NCI-H146 (cell line): ENCODE data around the gene SMPD1.
"Not testable (repeated sequence)": the region's sequence is repeated elsewhere in the genome, so short reads cannot be mapped to it uniquely, and the experiment has no call there.

Experiments used
- DNase-seq: peaks from one replicate; lab custom pipeline; 2025; lab: John Stamatoyannopoulos, UW

The SMPD1 gene

DNA sequence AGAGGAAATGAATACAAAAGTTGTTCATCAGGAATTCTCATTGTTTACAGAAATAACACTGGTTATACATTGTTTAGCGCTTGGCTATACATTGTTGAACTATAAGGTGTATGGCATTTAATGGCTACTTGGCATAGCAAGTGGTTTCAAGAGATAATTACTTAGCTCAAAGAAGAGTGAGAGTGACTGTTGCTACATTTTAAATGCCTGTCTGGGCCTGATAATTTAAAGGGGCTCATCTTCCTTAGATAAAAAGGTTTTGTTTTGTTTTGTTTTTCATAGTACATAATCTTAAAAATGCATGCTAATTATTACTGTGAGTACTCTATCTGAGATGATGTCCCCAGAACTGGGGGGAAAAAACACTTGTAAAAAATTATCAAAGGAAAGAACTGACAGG is 1.5 kb upstream of the SMPD1 start:
- no peak for DNase-seq

DNA sequence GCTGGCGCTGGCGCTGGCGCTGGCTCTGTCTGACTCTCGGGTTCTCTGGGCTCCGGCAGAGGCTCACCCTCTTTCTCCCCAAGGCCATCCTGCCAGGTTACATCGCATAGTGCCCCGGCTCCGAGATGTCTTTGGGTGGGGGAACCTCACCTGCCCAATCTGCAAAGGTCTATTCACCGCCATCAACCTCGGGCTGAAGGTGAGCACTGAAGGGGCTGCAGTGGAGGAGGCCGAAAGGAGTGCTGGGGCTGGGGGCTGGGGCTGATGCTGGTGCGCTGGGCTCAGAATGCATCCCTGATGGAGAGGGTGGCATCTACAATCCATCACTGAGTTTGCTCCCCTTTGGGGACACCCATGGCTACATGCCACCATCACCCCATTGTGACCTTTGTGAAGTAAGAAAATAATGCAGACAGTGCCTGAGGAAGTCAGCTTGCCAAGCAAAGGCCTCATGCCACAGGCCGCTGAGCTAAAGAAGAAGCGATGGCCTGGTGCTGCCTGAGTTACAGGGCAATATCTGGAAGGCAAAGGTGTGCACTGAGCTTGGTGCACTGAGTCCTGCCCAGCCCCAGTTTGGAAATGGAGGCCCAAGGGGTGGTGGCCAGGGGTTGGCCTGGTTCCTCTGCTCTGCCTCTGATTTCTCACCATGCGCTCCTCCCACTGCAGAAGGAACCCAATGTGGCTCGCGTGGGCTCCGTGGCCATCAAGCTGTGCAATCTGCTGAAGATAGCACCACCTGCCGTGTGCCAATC is 620 bp downstream of the SMPD1 start:
- DNase-seq = no peak

DNA sequence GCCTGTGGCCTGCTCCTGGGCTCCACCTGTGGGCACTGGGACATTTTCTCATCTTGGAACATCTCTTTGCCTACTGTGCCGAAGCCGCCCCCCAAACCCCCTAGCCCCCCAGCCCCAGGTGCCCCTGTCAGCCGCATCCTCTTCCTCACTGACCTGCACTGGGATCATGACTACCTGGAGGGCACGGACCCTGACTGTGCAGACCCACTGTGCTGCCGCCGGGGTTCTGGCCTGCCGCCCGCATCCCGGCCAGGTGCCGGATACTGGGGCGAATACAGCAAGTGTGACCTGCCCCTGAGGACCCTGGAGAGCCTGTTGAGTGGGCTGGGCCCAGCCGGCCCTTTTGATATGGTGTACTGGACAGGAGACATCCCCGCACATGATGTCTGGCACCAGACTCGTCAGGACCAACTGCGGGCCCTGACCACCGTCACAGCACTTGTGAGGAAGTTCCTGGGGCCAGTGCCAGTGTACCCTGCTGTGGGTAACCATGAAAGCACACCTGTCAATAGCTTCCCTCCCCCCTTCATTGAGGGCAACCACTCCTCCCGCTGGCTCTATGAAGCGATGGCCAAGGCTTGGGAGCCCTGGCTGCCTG is 1.4 kb downstream of the SMPD1 start:
- no peak for DNase-seq

DNA sequence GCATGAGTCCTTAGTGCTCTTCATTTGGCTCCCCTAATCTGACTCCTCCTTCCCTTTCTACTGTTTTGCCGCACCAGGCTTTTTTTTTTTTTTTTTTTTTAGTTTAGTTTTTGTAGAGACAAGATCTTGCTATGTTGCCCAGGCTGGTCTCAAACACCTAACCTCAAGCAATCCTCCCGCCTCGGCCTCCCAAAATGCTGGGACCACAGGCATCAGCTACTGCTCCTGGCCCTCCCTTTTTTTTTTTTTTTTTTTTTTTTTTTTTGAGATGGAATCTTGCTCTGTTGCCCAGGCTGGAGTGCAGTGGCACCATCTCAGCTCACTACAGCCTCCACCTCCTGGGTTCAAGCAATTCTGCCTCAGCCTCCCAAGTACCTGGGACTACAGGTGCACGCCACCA is 2.0 kb downstream of the SMPD1 start:
- DNase-seq = not testable (repeated sequence)

DNA sequence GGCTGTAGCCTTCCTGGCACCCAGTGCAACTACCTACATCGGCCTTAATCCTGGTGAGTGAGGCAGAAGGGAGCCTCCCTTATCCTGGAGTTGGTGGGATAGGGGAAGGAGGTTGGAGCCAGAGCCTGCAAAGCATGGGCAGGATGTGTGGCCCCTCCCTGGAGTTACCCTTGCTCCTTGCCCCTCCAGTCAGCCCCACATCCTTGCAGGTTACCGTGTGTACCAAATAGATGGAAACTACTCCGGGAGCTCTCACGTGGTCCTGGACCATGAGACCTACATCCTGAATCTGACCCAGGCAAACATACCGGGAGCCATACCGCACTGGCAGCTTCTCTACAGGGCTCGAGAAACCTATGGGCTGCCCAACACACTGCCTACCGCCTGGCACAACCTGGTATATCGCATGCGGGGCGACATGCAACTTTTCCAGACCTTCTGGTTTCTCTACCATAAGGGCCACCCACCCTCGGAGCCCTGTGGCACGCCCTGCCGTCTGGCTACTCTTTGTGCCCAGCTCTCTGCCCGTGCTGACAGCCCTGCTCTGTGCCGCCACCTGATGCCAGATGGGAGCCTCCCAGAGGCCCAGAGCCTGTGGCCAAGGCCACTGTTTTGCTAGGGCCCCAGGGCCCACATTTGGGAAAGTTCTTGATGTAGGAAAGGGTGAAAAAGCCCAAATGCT is 3.9 kb downstream of the SMPD1 start:
- DNase-seq = no peak

DNA sequence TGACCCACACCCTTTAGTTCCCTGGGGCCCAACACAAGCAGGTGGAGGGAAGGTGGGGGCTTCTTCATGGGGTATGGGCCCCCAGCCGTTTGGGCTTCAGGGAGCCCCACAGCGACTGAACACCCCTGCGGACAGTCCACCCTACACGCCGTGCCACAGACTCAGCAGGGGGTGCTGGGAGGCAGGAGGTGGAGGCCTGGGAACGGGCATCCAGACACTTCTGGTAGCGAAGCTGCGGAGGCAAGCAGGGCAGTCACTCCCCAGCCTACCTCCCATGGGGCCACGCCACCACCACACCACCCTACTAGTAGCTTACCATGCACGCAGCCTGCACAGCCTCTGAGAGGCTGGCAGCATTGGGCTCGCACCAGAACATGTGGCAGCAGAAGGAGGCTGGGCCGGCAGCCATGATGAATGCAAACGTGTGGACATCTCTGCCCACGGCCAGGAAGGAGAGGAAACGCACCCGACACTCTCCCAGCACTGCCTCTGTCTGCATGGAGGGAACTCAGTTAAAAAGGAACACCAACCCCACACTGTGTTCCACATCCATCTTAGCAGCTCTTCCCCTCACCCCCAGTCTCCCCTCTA is 5.3 kb downstream of the SMPD1 start:
- no peak for DNase-seq

DNA sequence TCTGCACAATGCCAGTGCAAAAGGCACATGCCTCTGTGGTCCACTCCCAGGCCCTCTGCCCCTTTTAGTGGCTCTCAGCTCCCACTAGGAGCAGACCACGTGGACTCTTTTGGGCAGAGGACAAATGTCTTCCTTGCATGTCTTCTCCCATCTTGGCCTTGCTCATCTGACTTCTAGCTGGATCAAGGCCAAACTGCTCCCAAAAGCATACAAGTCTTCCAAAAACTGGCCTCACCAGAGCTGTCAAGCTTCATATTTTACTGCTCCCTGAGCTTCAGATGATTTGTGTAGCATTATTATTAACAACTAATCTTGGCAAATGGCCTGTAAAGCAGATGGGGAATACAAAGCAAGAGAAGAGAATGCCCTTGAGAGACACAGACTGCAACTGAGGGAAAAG is 6.9 kb downstream of the SMPD1 start:
- DNase-seq = no peak

DNA sequence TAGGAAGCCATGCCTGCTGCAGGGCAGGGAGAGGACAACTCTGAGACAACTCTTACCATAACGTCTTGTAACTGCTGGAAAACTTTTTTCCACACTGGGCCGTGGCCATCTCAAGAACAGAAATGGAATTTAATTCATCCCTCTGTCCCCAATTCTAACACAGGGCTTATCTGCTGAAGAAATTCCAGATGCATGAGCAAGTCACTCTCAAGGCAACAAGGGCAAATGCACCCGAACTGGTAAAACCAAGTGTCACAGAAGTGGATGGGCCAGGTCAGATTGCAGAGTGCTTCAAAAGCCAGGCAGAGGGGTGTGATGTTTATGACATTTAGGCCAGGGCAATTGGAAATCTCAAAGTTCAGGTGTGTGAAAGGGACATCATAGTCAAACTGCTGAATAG is 7.4 kb downstream of the SMPD1 start:
- DNase-seq = no peak

DNA sequence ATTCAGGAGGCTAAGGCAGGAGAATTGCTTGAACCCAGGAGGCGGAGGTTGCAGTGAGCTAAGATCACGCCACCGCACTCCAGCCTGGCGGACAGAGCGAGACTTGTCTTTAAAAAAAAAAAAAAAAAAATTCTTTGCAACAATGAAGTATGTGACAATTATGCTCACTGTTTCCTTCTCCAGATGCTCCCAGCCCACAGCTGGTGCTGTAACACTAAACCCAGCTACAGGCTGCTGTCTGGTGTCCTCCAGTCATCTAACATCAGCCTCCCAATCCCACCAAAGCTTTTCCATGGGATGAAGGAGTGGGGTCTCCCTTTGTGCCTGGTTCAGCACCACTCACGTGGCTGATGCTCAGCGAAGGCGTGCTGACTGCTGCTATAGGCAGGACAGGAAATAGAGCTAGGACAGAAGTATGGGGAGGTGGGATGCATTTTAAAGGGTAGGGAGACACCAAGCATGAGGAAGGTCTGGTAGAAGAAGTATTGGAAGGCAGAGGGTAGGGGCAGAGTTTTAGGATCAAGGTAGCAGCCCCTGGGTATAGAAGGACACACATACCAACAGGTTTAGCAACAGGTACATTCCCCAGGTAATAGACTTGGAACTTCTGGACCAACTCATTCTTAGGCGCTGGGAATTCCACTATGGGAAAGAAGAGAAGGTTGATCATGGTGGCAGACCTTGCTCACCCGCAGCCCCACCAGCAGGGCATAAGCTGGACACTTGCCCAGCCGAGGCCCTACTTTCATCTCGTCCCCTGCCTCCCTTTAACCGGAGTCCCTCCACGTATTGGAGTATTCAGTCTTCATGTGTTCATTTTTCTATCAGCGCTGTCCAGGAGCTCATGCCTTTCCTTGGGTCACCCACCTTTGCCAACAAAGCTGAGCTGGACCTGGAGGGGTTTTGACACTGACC is 10.4 kb downstream of the SMPD1 start:
- no peak for DNase-seq

DNA sequence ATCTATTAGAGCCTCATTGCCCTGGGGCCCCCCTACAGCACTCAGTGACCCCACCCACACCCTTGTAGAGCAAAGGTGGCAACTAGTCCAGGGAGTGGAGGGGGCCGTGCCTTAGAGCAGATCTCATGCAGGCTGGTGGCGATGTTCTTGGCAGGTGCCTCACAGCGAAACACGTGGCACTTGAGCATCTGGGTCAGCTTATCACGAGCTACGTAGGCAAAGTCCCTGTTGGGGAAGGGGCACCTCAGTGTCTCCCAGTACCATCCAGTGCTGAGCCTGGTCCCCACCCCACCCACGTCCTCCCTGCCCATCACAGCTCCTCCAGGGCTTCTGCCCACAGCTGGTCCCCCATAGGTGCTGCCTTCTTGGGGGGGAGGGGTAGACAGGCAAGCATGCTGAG is 11.2 kb downstream of the SMPD1 start:
- DNase-seq = no peak

DNA sequence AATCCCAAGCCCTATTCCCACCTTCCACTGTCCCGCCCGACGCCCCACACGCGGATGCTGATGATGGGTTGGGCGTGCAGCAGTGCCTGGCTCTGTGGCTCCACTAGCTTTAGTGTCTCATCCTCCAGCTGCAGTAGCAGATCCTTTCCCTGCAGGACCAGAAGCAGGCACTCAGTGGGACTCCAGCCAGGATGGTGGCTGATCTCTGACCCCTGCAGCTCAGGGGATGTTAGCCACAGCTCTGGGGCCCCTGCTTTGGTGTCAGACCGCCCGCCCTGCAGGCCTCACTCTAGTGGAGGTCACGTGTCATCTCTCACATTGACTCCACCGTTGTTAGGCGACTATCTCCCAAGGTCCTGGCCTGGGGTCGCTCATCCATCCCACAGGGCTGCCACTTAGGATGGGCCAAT is 11.8 kb downstream of the SMPD1 start:
- no peak for DNase-seq

DNA sequence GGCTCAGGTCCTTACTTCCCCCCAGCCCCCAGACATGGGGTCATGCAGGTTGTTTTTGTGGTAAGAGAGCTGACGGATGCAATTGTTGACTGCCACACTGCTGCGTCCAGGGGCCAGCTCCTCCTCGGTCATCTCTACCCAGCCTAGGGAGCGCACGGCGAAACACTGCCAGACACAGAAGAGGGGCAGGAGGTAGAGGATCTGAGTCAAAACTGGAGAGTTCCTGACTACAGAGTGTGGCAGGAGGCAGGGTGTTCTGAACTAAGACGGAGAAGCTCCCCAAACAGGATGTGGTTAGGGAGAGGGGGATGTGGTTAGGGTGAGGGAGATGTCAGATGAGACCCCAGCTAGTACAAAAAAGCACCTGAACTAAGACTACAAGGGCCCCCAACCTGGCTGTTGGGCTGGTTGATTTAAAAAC is 12.3 kb downstream of the SMPD1 start:
- DNase-seq = no peak

DNA sequence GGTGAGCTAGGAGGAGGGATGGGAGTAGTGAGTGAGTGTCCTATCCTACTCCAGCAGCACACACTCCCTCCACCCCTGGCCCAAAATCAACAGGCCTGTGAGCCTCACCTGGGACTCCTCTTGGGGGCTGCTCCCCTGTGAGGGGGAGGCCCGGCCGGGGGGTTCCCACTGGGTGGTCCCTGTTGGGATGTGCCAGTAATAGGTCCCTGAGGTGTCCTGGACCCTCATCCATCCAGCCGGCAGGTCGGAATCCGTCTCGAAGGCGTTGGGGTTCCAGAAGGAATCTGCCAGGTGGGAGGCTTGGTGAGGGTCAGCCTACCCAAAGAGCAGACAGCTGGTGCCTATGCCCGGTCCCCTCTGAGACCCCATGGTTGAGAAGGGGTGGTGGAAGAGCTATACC is 13.3 kb downstream of the SMPD1 start:
- no peak for DNase-seq

DNA sequence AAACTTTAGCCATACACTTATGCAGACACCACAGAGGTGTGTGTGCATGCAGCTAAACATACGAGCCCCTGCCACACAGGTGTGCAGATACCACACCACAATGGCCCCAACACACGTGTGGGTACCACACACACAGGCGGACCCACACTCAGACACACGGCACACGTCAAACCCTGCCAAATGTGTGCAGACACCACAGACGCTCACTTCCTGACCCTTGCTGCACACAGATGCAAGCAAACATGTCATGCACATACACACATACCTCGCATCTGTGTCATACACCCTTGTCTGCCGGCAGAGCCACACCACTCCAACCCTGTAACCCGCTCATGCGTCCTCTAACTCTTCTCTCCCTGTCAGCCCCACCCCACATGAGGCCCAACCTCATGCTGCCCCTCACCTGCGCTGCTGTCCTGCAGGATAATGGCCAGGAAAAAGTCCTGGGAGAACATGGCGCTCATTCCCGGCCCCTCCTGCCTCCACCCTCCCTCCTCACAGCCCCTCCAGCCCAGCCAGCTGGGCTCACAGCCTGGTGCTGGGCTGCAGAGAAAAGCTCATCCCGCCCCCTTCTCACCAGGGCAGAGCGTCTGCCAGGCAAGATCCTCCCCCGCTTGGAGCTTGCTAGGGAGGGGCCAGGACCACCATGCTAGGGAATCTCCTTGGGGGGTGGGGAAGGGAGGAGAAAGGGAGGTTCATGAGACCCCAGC is 14.2 kb downstream of the SMPD1 start:
- DNase-seq = no peak

DNA sequence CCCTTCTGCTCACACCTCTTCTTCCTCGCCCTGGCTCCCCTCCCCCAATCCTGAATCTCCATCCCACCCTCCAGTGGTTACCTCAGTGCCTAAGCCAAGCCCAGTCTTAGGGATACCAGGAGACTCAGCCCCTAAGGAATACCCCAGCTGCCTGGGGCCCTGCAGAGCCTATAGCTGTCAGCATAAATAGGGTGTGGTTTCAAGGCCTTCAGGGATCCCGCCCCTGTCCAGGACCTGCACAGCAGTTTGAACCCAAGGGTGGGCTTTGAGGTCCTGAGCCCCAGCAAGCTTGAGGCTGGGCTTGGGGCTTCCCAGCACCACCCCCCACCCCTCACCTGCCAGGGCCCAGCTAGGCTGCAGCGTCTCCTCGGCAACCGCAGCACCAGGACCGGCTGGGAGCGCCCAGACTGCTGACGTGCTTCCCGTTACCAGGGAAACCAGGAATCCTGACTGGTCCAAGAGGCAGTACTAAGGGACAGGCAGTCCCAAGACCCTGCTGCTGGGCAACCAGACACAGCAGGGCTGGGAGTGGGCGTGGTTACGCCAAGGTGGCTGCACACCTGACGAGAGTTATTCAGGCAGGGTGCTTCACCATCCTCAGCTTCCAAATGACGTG is 14.9 kb downstream of the SMPD1 start:
- DNase-seq = peak; percentile 89

DNA sequence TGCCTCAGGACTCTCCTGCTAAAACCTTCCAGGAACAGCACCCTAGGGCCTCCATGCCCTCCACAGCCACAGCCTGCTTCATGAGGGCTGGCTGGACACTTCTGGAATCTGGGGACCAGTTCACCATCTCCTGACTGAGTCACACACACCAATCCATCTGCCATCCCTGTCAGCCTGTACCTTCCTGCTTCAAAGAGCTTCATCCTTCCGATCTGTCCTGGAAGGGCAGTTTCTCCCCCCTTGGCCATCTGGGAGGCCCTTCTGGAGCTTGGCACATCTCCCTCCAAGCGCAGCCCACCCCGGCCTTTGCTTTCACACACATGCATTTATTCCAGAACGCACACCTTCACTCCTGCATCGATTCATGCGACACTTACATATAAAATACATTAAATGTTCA is 15.6 kb downstream of the SMPD1 start:
- no peak for DNase-seq

DNA sequence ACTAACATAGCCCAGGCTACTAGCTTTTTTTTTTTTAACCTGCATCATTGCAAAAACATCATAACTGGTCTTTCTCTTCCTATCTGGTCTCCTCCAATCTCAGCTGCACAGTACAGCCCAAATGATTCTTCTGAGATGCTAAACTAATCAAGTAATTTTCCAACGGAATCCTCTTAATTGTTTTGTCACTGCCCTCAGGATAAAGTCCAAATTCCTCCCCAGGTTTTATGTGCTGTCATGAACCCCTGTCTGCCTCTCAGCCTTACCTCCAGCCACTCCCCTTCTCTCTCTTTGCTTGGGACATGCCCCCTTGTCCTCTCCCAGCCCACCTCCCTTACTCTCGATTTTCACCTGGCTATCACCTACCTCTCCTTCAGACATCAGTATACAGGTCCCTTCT is 16.1 kb downstream of the SMPD1 start:
- no peak for DNase-seq

DNA sequence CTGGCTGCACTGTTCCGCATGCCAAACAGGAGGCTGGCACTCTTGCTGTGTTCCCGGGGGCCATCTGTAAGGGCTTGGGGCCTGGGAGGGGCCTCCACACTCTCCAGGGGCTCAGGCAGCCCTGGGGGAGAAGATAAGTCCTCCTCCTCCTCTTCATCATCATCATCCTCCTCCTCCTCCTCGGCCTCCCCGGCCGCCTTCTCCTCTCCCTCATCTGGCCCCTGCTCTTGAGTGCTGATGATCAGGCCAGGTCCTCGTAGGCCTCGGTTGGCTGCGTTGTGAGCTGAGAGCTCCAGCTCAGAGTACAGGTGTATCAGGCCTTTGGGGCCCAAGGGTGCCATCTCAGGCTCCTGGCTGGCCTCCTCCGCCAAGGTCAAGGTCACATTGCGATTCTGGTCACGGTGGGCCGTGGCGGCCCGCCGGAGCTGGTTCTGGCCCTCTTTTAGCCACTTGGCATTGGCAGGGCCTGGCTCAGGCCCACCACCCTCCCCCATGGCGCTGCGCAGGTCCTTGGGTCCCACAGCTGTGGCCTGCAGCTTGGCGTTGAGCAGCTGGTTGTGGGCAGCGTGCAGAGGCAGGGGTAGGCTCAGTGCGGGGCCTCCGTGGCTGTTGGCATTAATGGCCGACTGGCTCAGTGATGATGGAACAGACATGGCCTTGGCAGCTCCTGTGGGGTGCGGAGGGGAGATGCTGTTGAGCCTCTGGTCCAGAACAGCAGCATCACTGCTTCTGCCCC is 20.6 kb downstream of the SMPD1 start:
- no peak for DNase-seq

DNA sequence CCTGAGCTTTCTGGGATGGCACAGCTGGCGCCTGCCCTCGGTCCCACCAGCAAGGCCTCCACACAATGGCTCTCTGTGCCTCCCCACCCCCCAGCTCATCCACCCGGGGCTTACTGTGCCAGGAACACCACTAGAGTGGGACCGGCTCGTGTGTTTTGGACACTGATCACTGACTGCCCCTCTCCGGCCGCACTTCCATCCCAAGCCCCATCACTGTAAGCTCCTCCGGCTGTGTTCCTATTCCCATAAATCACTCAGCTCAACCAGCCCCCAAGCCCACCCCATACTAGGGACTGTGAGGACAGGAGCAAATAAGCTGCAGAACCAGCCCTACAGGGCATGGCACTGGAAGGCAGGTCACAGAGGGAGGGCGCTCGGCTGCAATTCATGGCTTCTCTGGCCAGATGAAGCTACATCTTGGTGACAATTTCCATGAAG is 21.3 kb downstream of the SMPD1 start:
- DNase-seq = no peak

DNA sequence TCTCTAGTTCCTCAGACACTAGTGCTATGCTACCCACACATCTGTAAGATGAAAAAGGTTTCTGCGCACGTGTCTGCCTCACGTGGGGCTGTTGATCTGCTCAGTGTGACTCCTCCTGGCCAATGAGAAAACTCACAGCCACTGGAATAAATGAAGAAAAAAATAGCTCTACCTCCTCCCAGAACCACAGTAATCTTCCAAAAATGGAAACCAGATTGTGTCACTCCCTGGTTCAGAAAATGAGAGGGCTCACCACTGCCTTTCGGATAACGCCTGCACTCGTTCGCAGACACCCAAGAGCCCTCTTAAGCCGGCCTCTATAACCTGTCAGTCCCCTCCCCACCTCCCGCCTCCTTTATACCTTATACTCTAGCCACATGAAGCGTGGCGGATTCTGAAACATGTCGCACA is 23.5 kb downstream of the SMPD1 start:
- DNase-seq = no peak
